Ovary (tissue), 9 donors: ENCODE results near the gene ZBTB7B. TPM values are rescaled to one million over a fixed set of nuclear protein-coding genes. Genes with fewer than 3 reads are reported as not detected.

Experiments used
- DNase-seq, 5 donors: peaks; one replicate each; pipeline ENCODE4 v3.0.0-alpha.2; 2019 to 2020
- H3K27ac ChIP-seq, 2 donors: fragments of 200-600 bp; one replicate each; pipeline versions ENCODE4 v1.5.1 to v1.8.0; 2019 to 2022
- H3K27me3 ChIP-seq: fragments of 200-600 bp; one replicate; pipeline ENCODE4 v1.8.0; 2022
- H3K36me3 ChIP-seq: fragments of 200-600 bp; sonication (generic); one replicate; pipeline ENCODE4 v1.5.1; 2019
- H3K4me1 ChIP-seq: one replicate; pipeline ENCODE4 v1.8.1; 2013; ENCODE audit warnings: mild to moderate bottlenecking, moderate library complexity; ENCODE audit not compliant: insufficient read depth
- H3K4me3 ChIP-seq: fragments of 200-600 bp; sonication (generic); one replicate; pipeline ENCODE4 v1.5.1; 2017
- H3K9me3 ChIP-seq, 2 donors: fragments of 200-600 bp in 1 of 2; sonication (generic) in 1 of 2; one replicate each; pipeline versions ENCODE4 v1.5.1 to v1.8.1; 2013 to 2019; ENCODE audit warnings: mild to moderate bottlenecking in 1 of 2, moderate library complexity in 1 of 2
- EP300 ChIP-seq: sonication (generic); formaldehyde crosslinking; IDR thresholded peaks from one replicate; pipeline ENCODE4 v1.6.1; 2017; ENCODE audit warnings: antibody characterized with exemption
- POLR2A ChIP-seq: fragments of 450-650 bp; IDR thresholded peaks from one replicate; pipeline ENCODE4 v1.6.1; 2017; ENCODE audit warnings: antibody characterized with exemption, mild to moderate bottlenecking, moderate library complexity
- WGBS, 3 donors: extraction: QIAGEN DNeasy Blood & Tissue Kit in 1 of 3; methylation state at CpG; one replicate each; pipeline versions ENCODE4 v1.1.5 to v1.1.7; 2013 to 2017; 5-methylcytosine and 5-hydroxymethylcytosine counted together
- intact Hi-C, 4 donors: fragments of 100-400 bp; cut with DNase I; formaldehyde crosslinking; loops; one replicate each; pipeline versions ENCODE4 v1.11.0 to v1.15.1; 2022 to 2023
- polyA plus RNA-seq, 2 donors: library from polyadenylated mRNA; stranded (reverse); fragments of 200-250 nt in 1 of 2; fragments of 350-450 nt in 1 of 2; fragmentation: Illumina TruSeq in 1 of 2; extraction: RNeasy Lipid Tissue Mini Kit (QIAGEN cat#74804) in 1 of 2; gene quantifications; one replicate each; pipeline ENCODE4 v1.2.3, GENCODE V29; 2013 to 2014
- total RNA-seq, 7 donors: library from RNA; depleted of rRNA in 2 of 7; stranded (reverse); fragments of >200 nt in 2 of 7; fragmentation: NEBNext Ultra II Directional in 3 of 7; extraction: Animal tissue kit (Norgen Biotek cat#: 25700) in 3 of 7; gene quantifications; one replicate each; pipeline versions ENCODE4 v1.1.0 to v1.2.4, GENCODE V29; 2016 to 2023
- TF ChIP-seq, protein P1 (sequence below), 3 donors: fragments of 450-650 bp in 2 of 3; fragments of 200-600 bp in 1 of 3; IDR thresholded peaks; one replicate each; pipeline versions ENCODE4 v1.5.1 to v1.8.0; 2016 to 2022; ENCODE audit warnings: antibody characterized with exemption in 3 of 3, mild to moderate bottlenecking in 1 of 3
- donor health status: DM: no; HTN: no; CAD: no; lungs with moderate emphysema.
- donor health status: DM: no; HTN: no; CAD: no.
- donor health status: Bipolar disorder and iron deficiency.
- donor health status: DM: yes; HTN: yes; CAD: no.
- donor health status: DM: no; HTN: no; CAD: no.
- donor health status: DM: yes; HTN: yes; CAD: no.

Gene ZBTB7B
- total and polyA plus RNA-seq, 9 donors: 3.6 to 45.5 (median 28.9) TPM

DNA sequence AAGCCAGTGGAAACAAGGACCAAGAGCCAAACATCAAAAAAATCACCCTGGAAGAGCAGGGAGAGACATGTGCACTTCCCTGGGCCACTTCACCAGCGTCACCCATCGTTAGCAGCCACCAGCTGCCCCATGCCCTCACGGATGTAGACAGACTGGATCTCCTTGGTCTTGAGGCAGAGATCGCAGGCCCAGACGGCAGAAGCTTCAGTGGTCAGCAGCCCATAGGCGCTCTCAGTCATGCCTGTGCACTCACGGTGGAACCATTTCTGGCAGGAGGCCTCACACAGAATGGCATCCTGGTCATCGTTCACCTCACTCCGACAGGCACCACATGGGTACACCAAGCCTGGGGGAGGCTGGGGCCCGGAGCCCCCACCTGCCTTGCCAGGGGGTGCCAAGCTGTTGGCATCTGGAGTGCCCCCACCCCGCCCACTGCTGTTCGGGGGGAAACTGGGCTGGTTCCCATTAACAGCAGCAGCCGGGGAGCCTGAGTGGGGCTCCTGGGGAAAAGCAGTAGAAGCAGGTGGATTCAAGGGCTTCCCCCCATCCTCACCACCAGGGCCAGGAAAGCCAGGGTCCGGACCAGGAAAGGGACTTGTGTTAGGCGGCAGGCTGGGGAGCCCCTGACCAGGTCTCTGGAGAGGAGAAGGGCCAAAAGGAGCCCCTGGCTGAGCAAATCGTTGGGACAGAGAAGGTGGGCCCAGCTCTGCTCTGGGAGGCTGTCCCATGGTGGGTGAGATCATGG lies 43.7 kb upstream of the ZBTB7B start:
- H3K27ac ChIP-seq: no peak overlapping the region
- peak in 1 of 5 donors; percentile 41 for DNase-seq
- peaks cover 19% of the 10 kb centered on the region for H3K4me1 ChIP-seq
- no peak overlapping the region for H3K4me3 ChIP-seq
- TF ChIP-seq EP300 (no peak), POLR2A (no peak)
- TF ChIP-seq, protein P1, sequence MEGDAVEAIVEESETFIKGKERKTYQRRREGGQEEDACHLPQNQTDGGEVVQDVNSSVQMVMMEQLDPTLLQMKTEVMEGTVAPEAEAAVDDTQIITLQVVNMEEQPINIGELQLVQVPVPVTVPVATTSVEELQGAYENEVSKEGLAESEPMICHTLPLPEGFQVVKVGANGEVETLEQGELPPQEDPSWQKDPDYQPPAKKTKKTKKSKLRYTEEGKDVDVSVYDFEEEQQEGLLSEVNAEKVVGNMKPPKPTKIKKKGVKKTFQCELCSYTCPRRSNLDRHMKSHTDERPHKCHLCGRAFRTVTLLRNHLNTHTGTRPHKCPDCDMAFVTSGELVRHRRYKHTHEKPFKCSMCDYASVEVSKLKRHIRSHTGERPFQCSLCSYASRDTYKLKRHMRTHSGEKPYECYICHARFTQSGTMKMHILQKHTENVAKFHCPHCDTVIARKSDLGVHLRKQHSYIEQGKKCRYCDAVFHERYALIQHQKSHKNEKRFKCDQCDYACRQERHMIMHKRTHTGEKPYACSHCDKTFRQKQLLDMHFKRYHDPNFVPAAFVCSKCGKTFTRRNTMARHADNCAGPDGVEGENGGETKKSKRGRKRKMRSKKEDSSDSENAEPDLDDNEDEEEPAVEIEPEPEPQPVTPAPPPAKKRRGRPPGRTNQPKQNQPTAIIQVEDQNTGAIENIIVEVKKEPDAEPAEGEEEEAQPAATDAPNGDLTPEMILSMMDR (IDR thresholded peaks at IDR 0.05): no peak
- WGBS, 3 donors: 79 to 83% (median 81%) methylated on average over 16 of the region's 16 CpGs
- no peaks in the 10 kb centered on the region for H3K36me3 ChIP-seq
- no peaks in the 10 kb centered on the region for H3K9me3 ChIP-seq
- intact Hi-C loops: loop anchor here in 3 of 4 donors (5.0 kb wide), 2 partner anchors 43 to 103 kb away; partner anchors contain the start of genes EFNA4 (in 2 of the 3) and ZBTB7B (in 1 of the 3)
- no peaks in the 10 kb centered on the region for H3K27me3 ChIP-seq

DNA sequence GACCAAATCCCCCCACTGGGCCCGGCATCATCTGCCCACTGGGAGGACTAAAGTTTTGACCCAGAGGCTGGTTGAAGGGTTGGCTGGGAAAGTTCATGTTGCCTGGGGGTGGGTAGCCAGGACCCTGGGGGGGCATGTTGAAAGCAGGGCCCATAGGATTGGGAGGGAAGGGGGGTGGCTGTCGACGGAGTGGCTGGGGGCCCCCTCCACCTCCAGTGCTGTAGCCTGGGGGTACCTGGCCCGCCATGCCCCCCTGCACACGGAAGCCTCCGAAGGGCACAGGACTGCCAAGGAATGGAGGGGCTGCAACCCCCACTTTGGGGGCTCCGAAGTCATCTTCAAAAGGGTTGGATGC lies 43.2 kb upstream of the ZBTB7B start:
- DNase-seq: peak in 1 of 5 donors; percentile 36
- Histone ChIP-seq H3K9me3 (no peaks in the 10 kb centered on the region), H3K36me3 (no peaks in the 10 kb centered on the region), H3K4me3 (no peak overlapping the region), H3K4me1 (peaks cover 16% of the 10 kb centered on the region), H3K27ac (no peak overlapping the region), H3K27me3 (no peaks in the 10 kb centered on the region)
- intact Hi-C loops: loop anchor here in 3 of 4 donors (5.0 kb wide), 2 partner anchors 43 to 103 kb away; partner anchors contain the start of genes EFNA4 (in 2 of the 3) and ZBTB7B (in 1 of the 3)
- TF ChIP-seq, protein P1 (IDR thresholded peaks at IDR 0.05): no peak
- TF ChIP-seq EP300 (no peak), POLR2A (no peak)
- WGBS, 3 donors: 82 to 89% (median 85%) methylated on average over 7 of the region's 7 CpGs

DNA sequence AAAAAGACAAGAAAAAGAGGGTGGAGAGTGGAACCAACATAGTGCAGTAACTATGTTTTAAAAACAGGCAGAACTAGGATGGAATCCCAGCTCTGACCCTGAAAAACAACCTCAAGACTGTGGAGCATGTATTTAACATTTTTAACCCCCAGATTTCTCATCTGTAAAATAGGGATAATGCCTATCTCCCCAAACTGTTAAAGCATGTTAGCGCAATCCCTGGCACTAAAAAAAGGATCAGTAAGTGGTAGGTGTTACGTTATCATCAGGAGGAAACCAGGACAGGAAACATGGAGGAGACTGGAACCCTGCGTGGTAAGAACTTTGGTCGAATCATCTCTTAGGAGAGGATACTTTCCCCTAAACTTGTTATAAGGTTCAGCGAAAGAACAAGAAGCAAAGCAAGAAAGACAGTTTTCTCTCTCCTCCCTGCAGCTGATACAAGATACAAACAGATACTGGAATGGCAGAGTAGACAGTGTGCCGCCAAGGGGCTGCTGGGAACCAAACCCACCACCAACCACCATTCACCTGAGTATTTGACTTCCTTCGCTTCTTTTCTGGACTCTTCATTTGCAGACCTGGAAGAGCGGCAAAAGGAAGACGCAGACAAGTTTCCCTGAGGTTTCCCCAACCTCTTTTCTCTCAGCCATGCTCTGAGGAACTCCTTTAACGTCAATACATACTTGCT lies 42.0 kb upstream of the ZBTB7B start:
- intact Hi-C loops: loop anchor here in 3 of 4 donors (5.0 kb wide), 2 partner anchors 37 to 42 kb away; partner anchors contain the start of gene ZBTB7B (in 1 of the 3)
- peaks cover 8% of the 10 kb centered on the region for H3K4me1 ChIP-seq
- no peaks in the 10 kb centered on the region for H3K9me3 ChIP-seq
- peak overlapping the region in 1 of 2 donors; percentile 99 for H3K27ac ChIP-seq
- no peak for DNase-seq
- H3K36me3 ChIP-seq: no peaks in the 10 kb centered on the region
- WGBS, 3 donors: 35 to 39% (median 37%) methylated on average over 10 of the region's 10 CpGs
- H3K4me3 ChIP-seq: peak overlapping the region; percentile 82
- TF ChIP-seq, protein P1 (IDR thresholded peaks at IDR 0.05): no peak
- no peak for TF ChIP-seq POLR2A
- TF ChIP-seq EP300: no peak
- no peaks in the 10 kb centered on the region for H3K27me3 ChIP-seq

DNA sequence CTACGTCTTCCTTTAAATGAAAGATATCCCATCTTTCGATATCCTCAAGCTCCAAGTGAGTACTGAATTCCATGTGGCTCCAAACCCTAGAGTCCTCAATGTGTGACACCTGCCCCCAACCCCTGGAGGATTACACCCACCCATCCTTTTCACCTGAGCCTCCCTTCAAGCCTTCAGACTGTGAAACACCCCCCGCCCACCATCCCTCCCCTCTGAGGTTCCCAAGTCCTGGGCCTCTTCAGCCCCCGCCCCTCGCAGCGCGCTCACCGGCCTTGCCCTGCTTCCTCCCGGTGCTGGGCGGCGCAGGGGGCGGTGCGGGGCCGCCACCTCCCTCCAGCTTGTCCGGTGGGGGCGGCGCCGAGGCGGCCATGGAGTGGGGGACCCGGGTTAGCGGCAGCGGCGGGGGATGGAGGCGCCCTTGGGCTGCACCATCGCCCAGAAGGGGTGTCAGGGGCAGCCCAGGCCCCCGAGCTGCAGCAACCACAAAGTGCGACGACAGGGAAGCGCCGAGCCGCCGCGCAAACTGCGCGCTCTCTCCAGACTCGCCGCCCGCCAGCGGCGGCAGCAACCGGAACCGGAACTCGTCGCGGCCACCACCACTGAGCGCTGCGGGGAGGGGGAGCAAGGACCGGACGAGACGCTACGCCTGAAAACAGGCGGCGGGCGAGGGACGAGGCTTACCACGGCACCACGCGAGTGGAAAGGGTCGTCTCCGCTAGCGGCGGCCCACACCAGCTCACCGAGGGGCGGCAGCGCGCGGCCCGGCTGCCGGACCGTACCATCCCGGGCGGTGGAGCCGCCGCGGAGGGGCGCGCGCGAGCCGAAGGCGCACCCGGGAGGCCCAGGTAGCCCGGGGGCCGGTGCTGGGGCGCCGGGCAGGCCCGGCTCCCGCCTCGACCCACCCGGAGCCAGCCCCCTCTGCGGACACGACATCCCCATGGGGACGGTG lies 41.1 kb upstream of the ZBTB7B start, which contains the start of gene PYGO2:
PYGO2 (minus strand) TSS at position 576 of the 949 bp plus-strand sequence; CDS start at position 370, 206 bp downstream.
- intact Hi-C loops: loop anchor here in 3 of 4 donors (5.0 kb wide), 2 partner anchors 36 to 41 kb away; partner anchors contain the start of gene ZBTB7B (in 1 of the 3)
- H3K36me3 ChIP-seq: no peaks in the 10 kb centered on the region
- no peaks in the 10 kb centered on the region for H3K27me3 ChIP-seq
- peaks cover 8% of the 10 kb centered on the region for H3K4me1 ChIP-seq
- peak within 1 kb of the TSS; percentile 96 to 99 for H3K27ac ChIP-seq
- no peaks in the 10 kb centered on the region for H3K9me3 ChIP-seq
- peak; percentile 75 to 86 (median 82) for DNase-seq
- peak within 1 kb of the TSS; percentile 82 for H3K4me3 ChIP-seq
- no peak for TF ChIP-seq EP300
- TF ChIP-seq, protein P1 (IDR thresholded peaks at IDR 0.05): peak; percentile 4 to 96 (median 92)
- peak; percentile 72 for TF ChIP-seq POLR2A
- WGBS, 3 donors: 0 to 1% (median 0%) methylated on average over 42 to 93 of the region's 93 CpGs
